A673 (cell line): Measurements from ENCODE around the gene SETD1A. TPM values are rescaled to one million over a fixed set of nuclear protein-coding genes. Genes with fewer than 3 reads are reported as not detected.

Experiments used
- BruUV-seq: library from RNA; stranded (reverse); fragments of 400-500 nt; replicated peaks from 2 replicates; lab custom pipeline; 2021; lab: Mats Ljungman, UMichigan
- CTCF ChIA-PET: fragments of 300-600 bp; sonication (Branson Sonifier 250); formaldehyde crosslinking; loops from one replicate; lab custom pipeline; 2022; ENCODE audit warnings: antibody characterized with exemption; lab: Charles Lee
- POLR2A ChIA-PET: fragments of 300-600 bp; sonication (Branson Sonifier 250); formaldehyde crosslinking; loops from one replicate; lab custom pipeline; 2022; ENCODE audit warnings: antibody characterized with exemption; ENCODE audit not compliant: low non-redundant PET; lab: Charles Lee
- DNase-seq: peaks from one replicate; pipeline ENCODE4 v3.0.0-alpha.2; 2015; ENCODE audit warnings: low spot score
- H3K27ac ChIP-seq: fragments of 200-600 bp; sonication (generic); 2 replicates; pipeline ENCODE4 v1.5.1; 2016; ENCODE audit warnings: mixed run types, low read depth, mild to moderate bottlenecking, mixed read lengths, antibody characterized with exemption, low read length; ENCODE audit not compliant: poor library complexity, severe bottlenecking
- H3K27me3 ChIP-seq: fragments of 200-600 bp; sonication (generic); replicated peaks from 2 replicates; pipeline ENCODE4 v1.6.1; 2017; ENCODE audit warnings: mixed run types, low read depth, mild to moderate bottlenecking, mixed read lengths, antibody characterized with exemption, low read length; ENCODE audit not compliant: insufficient read depth, poor library complexity
- H3K36me3 ChIP-seq: fragments of 200-600 bp; sonication (generic); 2 replicates; pipeline ENCODE4 v1.6.1; 2016; ENCODE audit warnings: mixed run types, mild to moderate bottlenecking, mixed read lengths, antibody characterized with exemption, low read length; ENCODE audit not compliant: insufficient read depth, poor library complexity, severe bottlenecking
- H3K4me1 ChIP-seq: fragments of 200-600 bp; sonication (generic); 2 replicates; pipeline ENCODE4 v1.6.1; 2017; ENCODE audit warnings: mixed run types, mild to moderate bottlenecking, mixed read lengths, antibody characterized with exemption, low read length; ENCODE audit not compliant: insufficient read depth, poor library complexity, severe bottlenecking
- H3K4me3 ChIP-seq: fragments of 200-600 bp; sonication (generic); 2 replicates; pipeline ENCODE4 v1.5.1; 2016; ENCODE audit warnings: low read depth, mixed run types, mild to moderate bottlenecking, mixed read lengths, low read length; ENCODE audit not compliant: poor library complexity, severe bottlenecking
- H3K9me3 ChIP-seq: fragments of 200-600 bp; sonication (generic); 2 replicates; pipeline ENCODE4 v1.6.1; 2016; ENCODE audit warnings: mixed run types, low read depth, mild to moderate bottlenecking, mixed read lengths, antibody characterized with exemption, low read length; ENCODE audit not compliant: poor library complexity, severe bottlenecking
- CTCF ChIP-seq: fragments of 300-800, 200-600 bp; sonication (generic); conservative IDR thresholded peaks from 2 replicates; pipeline ENCODE4 v1.5.1; 2017; ENCODE audit warnings: low read depth, mild to moderate bottlenecking, antibody characterized with exemption, low read length, moderate library complexity, mixed read lengths
- EZH2 ChIP-seq: fragments of 200-600 bp; sonication (generic); IDR thresholded peaks from 2 replicates; pipeline ENCODE4 v1.6.1; 2017; ENCODE audit warnings: borderline replicate concordance, low read depth, mild to moderate bottlenecking, mixed read lengths, antibody characterized with exemption, low read length; ENCODE audit not compliant: poor library complexity, severe bottlenecking
- intact Hi-C: fragments of 100-400 bp; cut with micrococcal nuclease; formaldehyde crosslinking; loops from one replicate; pipeline ENCODE4 v1.10.0; 2022; ENCODE audit not compliant: unreplicated experiment
- total RNA-seq: library from RNA; stranded (reverse); gene quantifications from 2 replicates; pipeline ENCODE4 v1.2.3, GENCODE V29; 2021

SETD1A gene
- total RNA-seq, 1 experiment from 2014 or later, result 31.4 TPM

DNA sequence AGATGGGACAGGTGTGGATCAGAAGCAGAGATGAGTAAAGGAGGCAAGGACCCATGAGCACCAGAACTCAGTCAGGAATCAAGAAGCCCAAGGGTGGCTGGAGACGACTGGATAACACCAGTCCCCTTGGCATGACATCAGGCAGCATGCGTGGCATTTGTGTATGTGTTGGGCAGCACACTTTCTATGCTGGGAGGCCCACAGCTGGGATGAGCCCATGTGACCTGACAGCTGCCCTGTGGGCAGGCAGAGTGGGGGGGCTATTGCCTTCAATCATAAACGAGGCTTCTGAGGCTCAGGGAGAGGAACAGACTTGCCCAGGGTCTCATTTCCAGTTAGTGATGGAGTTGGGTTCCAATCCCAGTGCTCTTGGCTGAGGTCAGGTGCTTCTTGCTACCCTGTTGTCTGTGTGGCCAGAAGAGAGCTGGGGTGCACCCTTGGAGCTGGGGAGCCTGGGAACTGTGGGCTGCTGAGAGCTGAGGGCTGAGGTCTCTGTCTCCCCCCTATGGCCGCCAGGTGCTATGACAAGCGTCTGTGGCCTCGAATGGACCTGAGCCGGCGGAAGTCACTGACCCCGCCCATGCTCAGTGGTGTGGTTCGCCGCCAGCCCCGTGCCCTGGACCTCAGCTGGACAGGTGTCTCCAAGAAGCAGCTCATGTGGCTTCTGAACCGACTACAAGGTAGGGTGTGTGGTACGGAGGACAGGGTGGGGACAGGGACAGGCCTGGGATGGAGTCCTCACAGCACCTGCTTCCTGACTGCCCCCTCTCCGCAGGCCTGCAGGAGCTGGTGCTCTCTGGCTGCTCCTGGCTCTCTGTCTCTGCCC is 15.7 kb upstream of the SETD1A start:
- Histone ChIP-seq H3K36me3 (peaks cover 24% of the 10 kb centered on the region), H3K4me3 (no peak overlapping the region), H3K27ac (peak overlapping the region; percentile 16), H3K27me3 (no peaks in the 10 kb centered on the region), H3K4me1 (no peaks in the 10 kb centered on the region), H3K9me3 (no peaks in the 10 kb centered on the region)
- no peak for TF ChIP-seq EZH2
- peak; percentile 90 for TF ChIP-seq CTCF
- POLR2A ChIA-PET, result interaction anchor here (0.6 kb wide), 2 partner anchors 164 to 1536 kb away, joined by 3 to 6 read pairs; partner anchors contain the start of gene NPIPB11
- BruUV-seq, result no TSS peak
- DNase-seq, result peak; percentile 70
- CTCF ChIA-PET, result interaction anchor here (0.6 to 1.0 kb wide), 4 partner anchors 12 to 200 kb away, joined by 3 to 6 read pairs (median 3); no protein-coding TSS in a partner anchor
- intact Hi-C loops, result loop anchor here (2.0 kb wide), 1 partner anchor 97 kb away; no protein-coding TSS in a partner anchor

- no TSS peak for BruUV-seq
- intact Hi-C loops, result loop anchor here (2.0 kb wide), 1 partner anchor 98 kb away; no protein-coding TSS in a partner anchor
- DNase-seq, result no peak
- H3K4me1 ChIP-seq, result no peaks in the 10 kb centered on the region
- ChIA-PET CTCF (interaction anchor here (1.0 kb wide), 2 partner anchors 97 to 199 kb away, joined by 3 to 6 read pairs; no protein-coding TSS in a partner anchor), POLR2A (interaction anchor here (0.6 kb wide), 1 partner anchor 1536 kb away, joined by 6 read pairs; the partner anchor contains the start of gene NPIPB11)
- H3K27me3 ChIP-seq, result no peaks in the 10 kb centered on the region
- TF ChIP-seq CTCF, result no peak
- TF ChIP-seq EZH2, result no peak
- H3K36me3 ChIP-seq, result peaks cover 24% of the 10 kb centered on the region
- no peaks in the 10 kb centered on the region for H3K9me3 ChIP-seq
- H3K4me3 ChIP-seq, result no peak overlapping the region
- no peak overlapping the region for H3K27ac ChIP-seq
Measured at GRCh38 chr16:30942426-30942806, 15.1 kb upstream of the SETD1A start.

DNA sequence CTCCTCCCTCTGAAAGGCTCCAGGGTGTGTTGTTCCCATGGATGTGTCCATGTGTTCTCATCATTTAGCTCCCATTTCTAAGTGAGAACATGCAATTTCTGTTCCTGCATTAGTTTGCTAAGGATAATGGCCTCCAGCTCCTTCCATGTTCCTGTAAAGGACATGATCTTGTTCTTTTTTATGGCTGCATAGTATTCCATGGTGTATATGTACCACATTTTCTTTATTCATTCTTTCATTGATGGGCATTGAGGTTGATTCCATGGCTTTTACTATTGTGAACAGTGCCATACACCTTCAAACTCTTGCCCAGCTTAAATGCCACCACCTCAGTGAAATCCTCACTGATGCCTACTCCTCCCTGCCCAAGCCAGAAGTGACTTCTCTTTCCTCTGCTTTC is 13.2 kb upstream of the SETD1A start:
- no peaks in the 10 kb centered on the region for H3K27me3 ChIP-seq
- ChIA-PET POLR2A (no interaction called here), CTCF (interaction anchor here (0.6 kb wide), 1 partner anchor 101 kb away, joined by 5 read pairs; no protein-coding TSS in a partner anchor)
- no peaks in the 10 kb centered on the region for H3K9me3 ChIP-seq
- BruUV-seq, result no TSS peak
- intact Hi-C loops, result no loop called here
- no peak overlapping the region for H3K27ac ChIP-seq
- no peak for DNase-seq
- peaks cover 27% of the 10 kb centered on the region for H3K36me3 ChIP-seq
- H3K4me3 ChIP-seq, result no peak overlapping the region
- TF ChIP-seq CTCF, result no peak
- no peak for TF ChIP-seq EZH2
- H3K4me1 ChIP-seq, result peaks cover 7% of the 10 kb centered on the region
